IMR-90 (cell line): ENCODE data around the gene PALM3. TPM values are rescaled to one million over a fixed set of nuclear protein-coding genes. Genes with fewer than 3 reads are reported as not detected.

Experiments used
- ATAC-seq: fragments of 200-7000 bp; cut with Tn5 transposase; 2 replicates; pipeline ENCODE4 v1.9.1; 2020; ENCODE audit warnings: low read depth, mild to moderate bottlenecking, moderate library complexity
- BruUV-seq: library from RNA; stranded (reverse); fragments of 400-500 nt; replicated peaks from 2 replicates; lab custom pipeline; 2021; lab: Mats Ljungman, UMichigan
- CTCF ChIA-PET: fragments of 300-600 bp; formaldehyde crosslinking; extraction: SDS; loops from one replicate; lab custom pipeline; 2021; ENCODE audit warnings: antibody characterized with exemption; lab: Yijun Ruan, JAX
- POLR2A ChIA-PET: fragments of 300-600 bp; sonication (Branson Sonifier 250); formaldehyde crosslinking; loops from one replicate; lab custom pipeline; 2022; ENCODE audit warnings: antibody characterized with exemption; ENCODE audit not compliant: unreplicated experiment; lab: Charles Lee
- DNase-seq: peaks from one replicate; pipeline ENCODE4 v3.0.0; 2013
- H2AFZ ChIP-seq: replicated peaks from 2 replicates; pipeline ENCODE3; 2013; ENCODE audit warnings: low read length, mild to moderate bottlenecking; ENCODE audit not compliant: poor library complexity
- H2AK5ac ChIP-seq: 2 replicates; pipeline ENCODE4 v1.6.1; 2013; ENCODE audit warnings: low read depth, low read length, inconsistent platforms
- H2AK9ac ChIP-seq: replicated peaks from 2 replicates; pipeline ENCODE3; 2013; ENCODE audit warnings: mild to moderate bottlenecking, low read depth, low read length, moderate library complexity; ENCODE audit not compliant: poor library complexity
- H2BK120ac ChIP-seq: 2 replicates; pipeline ENCODE4 v1.6.1; 2013; ENCODE audit warnings: low read depth, low read length, inconsistent platforms
- H2BK15ac ChIP-seq: 3 replicates; pipeline ENCODE4 v1.6.1; 2013; ENCODE audit warnings: low read depth, low read length, inconsistent platforms
- H2BK20ac ChIP-seq: 2 replicates; pipeline ENCODE4 v1.6.1; 2013; ENCODE audit warnings: low read depth, mild to moderate bottlenecking, inconsistent platforms, low read length, moderate library complexity
- H2BK5ac ChIP-seq: 2 replicates; pipeline ENCODE4 v1.6.1; 2013; ENCODE audit warnings: mild to moderate bottlenecking, low read depth, low read length, inconsistent platforms; ENCODE audit not compliant: poor library complexity, severe bottlenecking
- H3K14ac ChIP-seq: replicated peaks from 2 replicates; pipeline ENCODE4 v1.6.1; 2013; ENCODE audit warnings: low read depth, low read length, inconsistent platforms
- H3K18ac ChIP-seq: 2 replicates; pipeline ENCODE4 v1.6.1; 2013; ENCODE audit warnings: low read depth, low read length, control low read depth
- H3K23ac ChIP-seq: 2 replicates; pipeline ENCODE4 v1.6.1; 2013; ENCODE audit warnings: low read depth, low read length, inconsistent platforms
- H3K27ac ChIP-seq: 2 replicates; pipeline ENCODE4 v1.5.1; 2013; ENCODE audit warnings: mild to moderate bottlenecking, control low read depth, low read length; ENCODE audit not compliant: insufficient read depth
- H3K27me3 ChIP-seq: 2 replicates; pipeline ENCODE4 v1.6.1; 2013; ENCODE audit warnings: low read length; ENCODE audit not compliant: control insufficient read depth, insufficient read depth
- H3K36me3 ChIP-seq: 2 replicates; pipeline ENCODE4 v1.6.1; 2013; ENCODE audit warnings: low read length, mixed read lengths; ENCODE audit not compliant: control insufficient read depth, insufficient read depth
- H3K4ac ChIP-seq: 2 replicates; pipeline ENCODE4 v1.6.1; 2013; ENCODE audit warnings: low read depth, low read length, inconsistent platforms
- H3K4me1 ChIP-seq: 2 replicates; pipeline ENCODE4 v1.6.1; 2013; ENCODE audit warnings: low read length, mixed read lengths; ENCODE audit not compliant: control insufficient read depth, insufficient read depth
- H3K4me2 ChIP-seq: 2 replicates; pipeline ENCODE4 v1.6.1; 2013; ENCODE audit warnings: low read depth, mild to moderate bottlenecking, control low read depth, low read length, moderate library complexity
- H3K4me3 ChIP-seq: 2 replicates; pipeline ENCODE4 v1.5.1; 2013; ENCODE audit warnings: low read depth, mild to moderate bottlenecking, control low read depth, low read length, moderate library complexity; ENCODE audit not compliant: insufficient read depth
- H3K56ac ChIP-seq: 2 replicates; pipeline ENCODE4 v1.6.1; 2013; ENCODE audit warnings: low read length, inconsistent platforms; ENCODE audit not compliant: insufficient read depth; ENCODE audit errors: extremely low read depth
- H3K79me1 ChIP-seq, 2 experiments: 2 replicates each; pipeline ENCODE4 v1.6.1; 2013; ENCODE audit warnings: low read length in 2 of 2, inconsistent platforms in 1 of 2, low read depth in 1 of 2
- H3K9ac ChIP-seq: 2 replicates; pipeline ENCODE4 v1.6.1; 2013; ENCODE audit warnings: low read depth, low read length, control low read depth
- H3K9me1 ChIP-seq: 2 replicates; pipeline ENCODE4 v1.6.1; 2013; ENCODE audit warnings: low read length, inconsistent platforms; ENCODE audit not compliant: insufficient read depth
- H3K9me3 ChIP-seq: 2 replicates; pipeline ENCODE4 v1.6.1; 2013; ENCODE audit warnings: low read length; ENCODE audit not compliant: control insufficient read depth, insufficient read depth
- H4K20me1 ChIP-seq: 2 replicates; pipeline ENCODE4 v1.6.1; 2013; ENCODE audit warnings: low read length, inconsistent platforms; ENCODE audit not compliant: insufficient read depth
- H4K5ac ChIP-seq: 2 replicates; pipeline ENCODE4 v1.6.1; 2013; ENCODE audit warnings: mild to moderate bottlenecking, low read depth, low read length, control low read depth
- H4K8ac ChIP-seq, 2 experiments: 2 replicates each; pipeline ENCODE4 v1.6.1; 2013; ENCODE audit warnings: low read depth in 2 of 2, low read length in 2 of 2, control low read depth in 1 of 2, inconsistent platforms in 1 of 2
- H4K91ac ChIP-seq: 2 replicates; pipeline ENCODE4 v1.6.1; 2013; ENCODE audit warnings: low read depth, low read length, inconsistent platforms; ENCODE audit not compliant: insufficient read depth
- BHLHE40 ChIP-seq: fragments of 150-350 bp; IDR thresholded peaks from 2 replicates; pipeline ENCODE4 v1.6.1; 2016; ENCODE audit warnings: mild to moderate bottlenecking, low read depth, low read length
- CEBPB ChIP-seq: IDR thresholded peaks from 2 replicates; pipeline ENCODE4 v1.6.1; 2012; ENCODE audit warnings: low read depth, low read length, improper control_type of control experiment
- CHD1 ChIP-seq: IDR thresholded peaks from 2 replicates; pipeline ENCODE4 v1.6.1; 2012; ENCODE audit warnings: low read depth, low read length, improper control_type of control experiment
- CTCF ChIP-seq: conservative IDR thresholded peaks from 2 replicates; pipeline ENCODE4 v1.5.1; 2012; ENCODE audit warnings: mild to moderate bottlenecking, low read depth, low read length, improper control_type of control experiment
- ELK1 ChIP-seq: fragments of 150-350 bp; IDR thresholded peaks from 2 replicates; pipeline ENCODE4 v1.6.1; 2016; ENCODE audit warnings: low read depth, mild to moderate bottlenecking, low read length, moderate library complexity, borderline replicate concordance
- MAFK ChIP-seq: IDR thresholded peaks from 2 replicates; pipeline ENCODE4 v1.6.1; 2012; ENCODE audit warnings: low read depth, low read length, improper control_type of control experiment
- MAZ ChIP-seq: IDR thresholded peaks from 2 replicates; pipeline ENCODE4 v1.6.1; 2012; ENCODE audit warnings: low read depth, mild to moderate bottlenecking, low read length, improper control_type of control experiment, moderate library complexity, borderline replicate concordance
- MXI1 ChIP-seq: IDR thresholded peaks from 2 replicates; pipeline ENCODE4 v1.6.1; 2012; ENCODE audit warnings: low read depth, mild to moderate bottlenecking, low read length, moderate library complexity, borderline replicate concordance
- RAD21 ChIP-seq: IDR thresholded peaks from 2 replicates; pipeline ENCODE4 v1.6.1; 2012; ENCODE audit warnings: low read length, improper control_type of control experiment
- RFX5 ChIP-seq: IDR thresholded peaks from 2 replicates; pipeline ENCODE4 v1.8.0; 2012; ENCODE audit warnings: low read depth, mild to moderate bottlenecking, low read length, moderate library complexity
- SMC3 ChIP-seq: fragments of 150-350 bp; IDR thresholded peaks from 2 replicates; pipeline ENCODE4 v1.6.1; 2016; ENCODE audit warnings: low read depth, mild to moderate bottlenecking, antibody characterized with exemption, low read length, moderate library complexity
- USF2 ChIP-seq: fragments of 150-350 bp; IDR thresholded peaks from 2 replicates; pipeline ENCODE4 v1.6.1; 2017; ENCODE audit warnings: mild to moderate bottlenecking, antibody characterized with exemption, low read length, low read depth
- WGBS, 2 experiments: methylation state at CpG; one replicate each; pipeline versions ENCODE4 v1.1.5 to v1.1.7; 2013; ENCODE audit warnings: missing lambda C conversion rate in 2 of 2; ENCODE audit not compliant: insufficient read length in 1 of 2; ENCODE audit errors: extremely low coverage in 2 of 2; 5-methylcytosine and 5-hydroxymethylcytosine counted together
- dilution Hi-C: fragments of 300-500 bp; cut with HindIII; formaldehyde crosslinking; loops from one replicate; pipeline ENCODE4 v1.14.3; 2018; ENCODE audit warnings: low sequenced_read_pairs; ENCODE audit not compliant: unreplicated experiment
- in situ Hi-C: fragments of 300-500 bp; cut with MboI; formaldehyde crosslinking; loops from 3 replicates; pipeline ENCODE4 v1.14.3; 2019; ENCODE audit warnings: low sequenced_read_pairs, inconsistent platforms, mixed read lengths
- intact Hi-C: fragments of 100-400 bp; cut with micrococcal nuclease; formaldehyde crosslinking; loops from 2 replicates; pipeline ENCODE4 v1.10.0; 2022
- polyA plus RNA-seq, 3 experiments: library from polyadenylated mRNA; depleted of rRNA; stranded (reverse); fragments of >200 nt; gene quantifications; 2 replicates each; pipeline ENCODE4 v1.2.3, GENCODE V29; 2012; ENCODE audit warnings: low replicate concordance in 1 of 3
- total RNA-seq: library from RNA; depleted of rRNA; stranded (reverse); fragments of >200 nt; gene quantifications from 2 replicates; pipeline ENCODE4 v1.2.3, GENCODE V29; 2012

The PALM3 gene
- total and polyA plus RNA-seq, 2 of the 4 experiments (the other 2 are of a cell fraction): 0.18 to 0.84 TPM

GRCh38 chr19:14058182-14059092 is 3.4 kb downstream of the PALM3 start:
- Histone ChIP-seq H3K14ac (no peak overlapping the region), H2BK120ac (no peak overlapping the region), H3K18ac (no peak overlapping the region), H2AK5ac (no peak overlapping the region), H3K9me1 (no peaks in the 10 kb centered on the region), H3K27me3 (peaks cover 36% of the 10 kb centered on the region), H3K56ac (no peak overlapping the region), H3K4me3 (no peak overlapping the region), H3K4me2 (no peak overlapping the region; the same call in 1 of the 2 replicates), H4K91ac (no peak overlapping the region), H2AK9ac (peak overlapping the region; percentile 70), H3K27ac (no peak overlapping the region), H3K79me1 (no peaks in the 10 kb centered on the region), H3K9ac (no peak overlapping the region), H2BK20ac (no peak overlapping the region), H3K4ac (no peak overlapping the region), H3K4me1 (peaks cover 1% of the 10 kb centered on the region; the same call in 1 of the 2 replicates), H3K9me3 (no peaks in the 10 kb centered on the region), H4K5ac (no peak overlapping the region), H2BK5ac (no peak overlapping the region), H4K20me1 (no peaks in the 10 kb centered on the region), H2AFZ (peak overlapping the region; percentile 72), H4K8ac (no peak overlapping the region), H2BK15ac (no peak overlapping the region), H3K36me3 (no peaks in the 10 kb centered on the region), H3K23ac (no peak overlapping the region; the same call in 1 of the 2 replicates)
- intact Hi-C loops: no loop called here
- CTCF ChIA-PET: interaction anchor here (0.7 to 1.9 kb wide), 6 partner anchors 11 to 164 kb away, joined by 3 to 9 read pairs (median 4); no protein-coding TSS in a partner anchor
- no peak for ATAC-seq
- dilution Hi-C loops: no loop called here
- in situ Hi-C loops: no loop called here
- WGBS, 2 experiments: 26 to 100% methylated on average over 3 to 14 of the region's 17 CpGs
- TF ChIP-seq USF2 (no peak), RAD21 (no peak), CEBPB (no peak), MAZ (no peak), RFX5 (no peak), SMC3 (no peak), MXI1 (no peak), CHD1 (no peak), ELK1 (no peak), BHLHE40 (no peak), CTCF (no peak), MAFK (no peak)
- DNase-seq: no peak
- no TSS peak for BruUV-seq
- POLR2A ChIA-PET: no interaction called here
